Endothelial cell of hepatic sinusoid (primary cell): Measurements from ENCODE around the gene STAT5B.
"Not testable (repeated sequence)": the region's sequence is repeated elsewhere in the genome, so short reads cannot be mapped to it uniquely, and the experiment has no call there.

Source experiments
- in situ Hi-C: cut with HindIII; loops from 2 replicates; pipeline ENCODE4 v1.10.0; 2017; ENCODE audit warnings: low sequenced_read_pairs

The STAT5B gene

GRCh38 chr17:42307362-42307927 is 31.3 kb upstream of the STAT5B start:
- in situ Hi-C loops, result no loop called here

- in situ Hi-C loops, result no loop called here
Observed at GRCh38 chr17:42306385-42306667, 30.1 kb upstream of the STAT5B start.

- in situ Hi-C loops, result no loop called here
Observed at GRCh38 chr17:42305543-42306384, 29.6 kb upstream of the STAT5B start.

- in situ Hi-C loops, result not testable (repeated sequence)
Observed at GRCh38 chr17:42305031-42305330, 28.8 kb upstream of the STAT5B start.

- in situ Hi-C loops, result no loop called here
Observed at GRCh38 chr17:42304187-42305030, 28.2 kb upstream of the STAT5B start.

- in situ Hi-C loops, result no loop called here
Observed at GRCh38 chr17:42303694-42304093, 27.5 kb upstream of the STAT5B start.

GRCh38 chr17:42301022-42301421 is 24.8 kb upstream of the STAT5B start:
- in situ Hi-C loops, result no loop called here

GRCh38 chr17:42299913-42300312 is 23.7 kb upstream of the STAT5B start:
- in situ Hi-C loops, result not testable (repeated sequence)

GRCh38 chr17:42299361-42299760 is 23.2 kb upstream of the STAT5B start:
- in situ Hi-C loops, result not testable (repeated sequence)

- in situ Hi-C loops, result not testable (repeated sequence)
Observed at GRCh38 chr17:42297775-42298174, 21.6 kb upstream of the STAT5B start.

- in situ Hi-C loops, result no loop called here
Observed at GRCh38 chr17:42296012-42296411, 19.8 kb upstream of the STAT5B start.

- in situ Hi-C loops, result no loop called here
Observed at GRCh38 chr17:42294469-42295398, 18.5 kb upstream of the STAT5B start.

- in situ Hi-C loops, result no loop called here
Observed at GRCh38 chr17:42291129-42291528, 14.9 kb upstream of the STAT5B start.

GRCh38 chr17:42290577-42290976 is 14.4 kb upstream of the STAT5B start:
- in situ Hi-C loops, result no loop called here

- in situ Hi-C loops, result no loop called here
Observed at GRCh38 chr17:42289611-42290181, 13.5 kb upstream of the STAT5B start.

- in situ Hi-C loops, result no loop called here
Observed at GRCh38 chr17:42288803-42289610, 12.8 kb upstream of the STAT5B start.

- in situ Hi-C loops, result no loop called here
Observed at GRCh38 chr17:42287977-42288802, 12.0 kb upstream of the STAT5B start, which contains the start of gene STAT5A. STAT5A (plus strand) TSS chr17:42288498; CDS start chr17:42289412, 914 bp downstream.

- in situ Hi-C loops, result no loop called here
Observed at GRCh38 chr17:42287305-42287976, 11.2 kb upstream of the STAT5B start.
